ENCODE data around the gene ILF3.
"Not testable (repeated sequence)": the region's sequence is repeated elsewhere in the genome, so short reads cannot be mapped to it uniquely, and the experiment has no call there.

DNA sequence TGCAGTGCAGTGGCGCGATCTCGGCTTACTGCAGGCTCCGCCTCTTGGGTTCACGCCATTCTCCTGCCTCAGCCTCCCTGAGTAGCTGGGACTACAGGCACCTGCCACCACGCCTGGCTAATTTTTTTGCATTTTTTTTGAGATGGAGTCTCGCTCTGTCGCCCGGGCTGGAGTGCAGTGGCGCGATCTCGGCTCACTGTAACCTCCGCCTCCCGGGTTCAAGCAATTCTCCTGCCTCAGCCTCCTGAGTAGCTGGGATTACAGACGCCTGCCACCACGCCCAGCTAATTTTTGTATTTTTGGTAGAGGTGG is 9.1 kb downstream of the ILF3 start:
- TF ChIP-seq, protein P1, sequence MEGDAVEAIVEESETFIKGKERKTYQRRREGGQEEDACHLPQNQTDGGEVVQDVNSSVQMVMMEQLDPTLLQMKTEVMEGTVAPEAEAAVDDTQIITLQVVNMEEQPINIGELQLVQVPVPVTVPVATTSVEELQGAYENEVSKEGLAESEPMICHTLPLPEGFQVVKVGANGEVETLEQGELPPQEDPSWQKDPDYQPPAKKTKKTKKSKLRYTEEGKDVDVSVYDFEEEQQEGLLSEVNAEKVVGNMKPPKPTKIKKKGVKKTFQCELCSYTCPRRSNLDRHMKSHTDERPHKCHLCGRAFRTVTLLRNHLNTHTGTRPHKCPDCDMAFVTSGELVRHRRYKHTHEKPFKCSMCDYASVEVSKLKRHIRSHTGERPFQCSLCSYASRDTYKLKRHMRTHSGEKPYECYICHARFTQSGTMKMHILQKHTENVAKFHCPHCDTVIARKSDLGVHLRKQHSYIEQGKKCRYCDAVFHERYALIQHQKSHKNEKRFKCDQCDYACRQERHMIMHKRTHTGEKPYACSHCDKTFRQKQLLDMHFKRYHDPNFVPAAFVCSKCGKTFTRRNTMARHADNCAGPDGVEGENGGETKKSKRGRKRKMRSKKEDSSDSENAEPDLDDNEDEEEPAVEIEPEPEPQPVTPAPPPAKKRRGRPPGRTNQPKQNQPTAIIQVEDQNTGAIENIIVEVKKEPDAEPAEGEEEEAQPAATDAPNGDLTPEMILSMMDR (conservative IDR thresholded peaks at IDR 0.05 in 1 of 2, IDR thresholded peaks at IDR 0.05 in 1 of 2; ENCODE audit: low read depth in 1 of 2, low read length in 2 of 2), result not testable (repeated sequence)
- TF ChIP-seq EZH2 (IDR thresholded peaks at IDR 0.05; ENCODE audit: low read length, missing control alignments), result not testable (repeated sequence)
